Thyroid gland (tissue), 4 donors: ENCODE data around the gene CBFA2T2. TPM values are rescaled to one million over a fixed set of nuclear protein-coding genes. Genes with fewer than 3 reads are reported as not detected.
A peak's percentile ranks its signal among the peaks of the same experiment; 100 is the strongest.

ENCODE experiments used
- DNase-seq, 2 donors: peaks; one replicate each; pipeline ENCODE4 v3.0.0-alpha.2; 2019
- H3K27ac ChIP-seq, 3 donors: fragments of 200-600 bp; sonication (generic); 1 replicate in 2 of 3; 2 replicates in 1 of 3; pipeline ENCODE4 v1.5.1; 2016 to 2019; ENCODE audit warnings: mild to moderate bottlenecking in 1 of 3, moderate library complexity in 1 of 3
- H3K27me3 ChIP-seq: fragments of 200-600 bp; sonication (generic); one replicate; pipeline ENCODE4 v1.5.1; 2019
- H3K36me3 ChIP-seq, 2 donors: fragments of 200-600 bp; sonication (generic); one replicate each; pipeline ENCODE4 v1.5.1; 2016 to 2019
- H3K4me1 ChIP-seq, 2 donors: fragments of 200-600 bp; sonication (generic); one replicate each; pipeline ENCODE4 v1.5.1; 2017 to 2019
- H3K4me3 ChIP-seq, 3 donors: fragments of 200-600 bp; sonication (generic); replicated peaks in 1 of 3; 1 replicate in 2 of 3; 2 replicates in 1 of 3; pipeline ENCODE4 v1.5.1; 2016; ENCODE audit warnings: mild to moderate bottlenecking in 1 of 3
- H3K9me3 ChIP-seq: fragments of 200-600 bp; sonication (generic); one replicate; pipeline ENCODE4 v1.5.1; 2017
- CTCF ChIP-seq, 6 experiments: fragments of 200-600 bp in 3 of 6; fragments of 450-650 bp in 3 of 6; sonication (generic) in 3 of 6; IDR thresholded peaks; one replicate each; pipeline ENCODE4 v1.5.1; 2016 to 2019; ENCODE audit warnings: antibody characterized with exemption in 6 of 6, mild to moderate bottlenecking in 2 of 6, inconsistent platforms in 1 of 6, moderate library complexity in 1 of 6
- POLR2A ChIP-seq, 2 donors: fragments of 450-650 bp; IDR thresholded peaks; one replicate each; pipeline ENCODE4 v1.6.1; 2017; ENCODE audit warnings: antibody characterized with exemption in 2 of 2, mild to moderate bottlenecking in 2 of 2, moderate library complexity in 1 of 2
- WGBS, 2 donors: methylation state at CpG; one replicate each; pipeline ENCODE4 v1.1.5; 2017; 5-methylcytosine and 5-hydroxymethylcytosine counted together
- intact Hi-C: fragments of 100-400 bp; cut with DNase I; formaldehyde crosslinking; loops from one replicate; pipeline ENCODE4 v1.15.1; 2023
- total RNA-seq, 4 donors: library from RNA; depleted of rRNA; stranded (reverse); fragments of >200 nt; gene quantifications; one replicate each; pipeline ENCODE4 v1.2.3, GENCODE V29; 2016

Gene CBFA2T2
- total RNA-seq, 4 donors from 2014 or later: 29.7 to 57.3 (median 35.8) TPM

GRCh38 chr20:33650753-33651561, 161.1 kb downstream of the CBFA2T2 start:
- no peak overlapping the region for H3K4me3 ChIP-seq
- peak in 1 of 2 donors; percentile 36 for DNase-seq
- peaks cover 15 to 35% of the 10 kb centered on the region in 2 donors for H3K4me1 ChIP-seq
- no peaks in the 10 kb centered on the region for H3K36me3 ChIP-seq
- H3K27ac ChIP-seq: no peak overlapping the region
- H3K27me3 ChIP-seq: no peaks in the 10 kb centered on the region
- 70 to 76% methylated on average over 10 of the region's 10 CpGs for WGBS, 2 donors
- no peak for TF ChIP-seq POLR2A (IDR thresholded peaks at IDR 0.05)
- no peak for TF ChIP-seq CTCF (IDR thresholded peaks at IDR 0.05)
- H3K9me3 ChIP-seq: no peaks in the 10 kb centered on the region
- intact Hi-C loops: loop anchor here (5.0 kb wide), 1 partner anchor 199 kb away; no protein-coding TSS in a partner anchor

- WGBS, 2 donors: 80 to 84% methylated on average over 13 of the region's 13 CpGs
- TF ChIP-seq CTCF (IDR thresholded peaks at IDR 0.05): no peak
- no peak for TF ChIP-seq POLR2A (IDR thresholded peaks at IDR 0.05)
- H3K27ac ChIP-seq: no peak overlapping the region
- H3K27me3 ChIP-seq: no peaks in the 10 kb centered on the region
- DNase-seq: no peak
- H3K4me3 ChIP-seq: no peak overlapping the region
- H3K36me3 ChIP-seq: no peaks in the 10 kb centered on the region
- intact Hi-C loops: loop anchor here (5.0 kb wide), 1 partner anchor 199 kb away; no protein-coding TSS in a partner anchor
- no peaks in the 10 kb centered on the region for H3K9me3 ChIP-seq
- peaks cover 15 to 35% of the 10 kb centered on the region in 2 donors for H3K4me1 ChIP-seq
These were observed 161.7 kb downstream of the CBFA2T2 start for GRCh38 chr20:33651562-33652048.

- intact Hi-C loops: loop anchor here (5.0 kb wide), 1 partner anchor 201 kb away; no protein-coding TSS in a partner anchor
- TF ChIP-seq CTCF (IDR thresholded peaks at IDR 0.05): peak; percentile 50 to 84 (median 79)
- TF ChIP-seq POLR2A (IDR thresholded peaks at IDR 0.05): no peak
- 59 to 62% methylated on average over 16 of the region's 16 CpGs for WGBS, 2 donors
- Histone ChIP-seq H3K4me3 (no peak overlapping the region), H3K36me3 (peaks cover 7 to 11% of the 10 kb centered on the region in 2 donors), H3K4me1 (peaks cover 11 to 24% of the 10 kb centered on the region in 2 donors), H3K27ac (no peak overlapping the region), H3K27me3 (no peaks in the 10 kb centered on the region), H3K9me3 (no peaks in the 10 kb centered on the region)
- peak; percentile 70 to 73 for DNase-seq
These were observed 163.5 kb downstream of the CBFA2T2 start for GRCh38 chr20:33653218-33653899.

- peak; percentile 81 to 83 for DNase-seq
- H3K27me3 ChIP-seq: no peaks in the 10 kb centered on the region
- intact Hi-C loops: loop anchor here (5.0 kb wide), 1 partner anchor 202 kb away; no protein-coding TSS in a partner anchor
- 69 to 70% methylated on average over 9 to 11 of the region's 11 CpGs for WGBS, 2 donors
- H3K27ac ChIP-seq: no peak overlapping the region
- TF ChIP-seq POLR2A (IDR thresholded peaks at IDR 0.05): no peak
- no peak for TF ChIP-seq CTCF (IDR thresholded peaks at IDR 0.05)
- H3K4me3 ChIP-seq: no peak overlapping the region
- H3K36me3 ChIP-seq: peaks cover 7 to 11% of the 10 kb centered on the region in 2 donors
- H3K9me3 ChIP-seq: no peaks in the 10 kb centered on the region
- H3K4me1 ChIP-seq: peaks cover 7 to 17% of the 10 kb centered on the region in 2 donors
These were observed 164.2 kb downstream of the CBFA2T2 start for GRCh38 chr20:33653900-33654596.
